Liver (tissue), 3 donors: ENCODE results near the gene KRTAP10-2.

ENCODE experiments used
- CTCF ChIP-seq: fragments of 150-350 bp; IDR thresholded peaks from 2 replicates; pipeline ENCODE4 v1.5.1; 2017; ENCODE audit warnings: improper control_type of control experiment, low read depth, low read length; ENCODE audit not compliant: missing input control
- EGR1 ChIP-seq, 2 donors: IDR thresholded peaks; 2 replicates each; pipeline ENCODE4 v1.6.1; 2016 to 2018; ENCODE audit warnings: antibody characterized with exemption in 2 of 2, low read depth in 2 of 2
- FOXA1 ChIP-seq: IDR thresholded peaks from 2 replicates; pipeline ENCODE4 v1.6.1; 2016; ENCODE audit warnings: antibody characterized with exemption
- GABPA ChIP-seq, 2 donors: IDR thresholded peaks in 1 of 2; conservative IDR thresholded peaks in 1 of 2; 2 replicates each; pipeline ENCODE4 v1.6.1; 2016; ENCODE audit warnings: antibody characterized with exemption in 2 of 2, mild to moderate bottlenecking in 1 of 2, moderate library complexity in 1 of 2
- HNF4A ChIP-seq, 2 donors: conservative IDR thresholded peaks; 2 replicates each; pipeline ENCODE4 v1.6.1; 2016; ENCODE audit warnings: antibody characterized with exemption in 2 of 2, mild to moderate bottlenecking in 2 of 2
- HNF4G ChIP-seq: IDR thresholded peaks from 2 replicates; pipeline ENCODE4 v1.6.1; 2016; ENCODE audit warnings: antibody characterized with exemption
- JUND ChIP-seq, 2 donors: IDR thresholded peaks; 2 replicates each; pipeline ENCODE4 v1.6.1; 2016; ENCODE audit warnings: antibody characterized with exemption in 2 of 2
- NR2F2 ChIP-seq: IDR thresholded peaks from 2 replicates; pipeline ENCODE4 v1.6.1; 2016; ENCODE audit warnings: antibody characterized with exemption
- SP1 ChIP-seq: IDR thresholded peaks from 2 replicates; pipeline ENCODE4 v1.6.1; 2018; ENCODE audit warnings: antibody characterized with exemption, mild to moderate bottlenecking
- TAF1 ChIP-seq: conservative IDR thresholded peaks from 2 replicates; pipeline ENCODE4 v1.6.1; 2016; ENCODE audit warnings: antibody characterized with exemption, mild to moderate bottlenecking
- YY1 ChIP-seq: IDR thresholded peaks from 2 replicates; pipeline ENCODE4 v1.6.1; 2016; ENCODE audit warnings: antibody characterized with exemption, mild to moderate bottlenecking
- TF ChIP-seq, protein P1 (sequence below): IDR thresholded peaks from 2 replicates; pipeline ENCODE4 v1.6.1; 2016; ENCODE audit warnings: antibody characterized with exemption
- TF ChIP-seq, protein P2 (sequence below): IDR thresholded peaks from 2 replicates; pipeline ENCODE4 v1.6.1; 2016; ENCODE audit warnings: antibody characterized with exemption, mild to moderate bottlenecking
- TF ChIP-seq, protein P3 (sequence below): IDR thresholded peaks from 2 replicates; pipeline ENCODE4 v1.6.1; 2016; ENCODE audit warnings: antibody characterized with exemption
- donor health status: healthy.
- donor health status: healthy.

DNA sequence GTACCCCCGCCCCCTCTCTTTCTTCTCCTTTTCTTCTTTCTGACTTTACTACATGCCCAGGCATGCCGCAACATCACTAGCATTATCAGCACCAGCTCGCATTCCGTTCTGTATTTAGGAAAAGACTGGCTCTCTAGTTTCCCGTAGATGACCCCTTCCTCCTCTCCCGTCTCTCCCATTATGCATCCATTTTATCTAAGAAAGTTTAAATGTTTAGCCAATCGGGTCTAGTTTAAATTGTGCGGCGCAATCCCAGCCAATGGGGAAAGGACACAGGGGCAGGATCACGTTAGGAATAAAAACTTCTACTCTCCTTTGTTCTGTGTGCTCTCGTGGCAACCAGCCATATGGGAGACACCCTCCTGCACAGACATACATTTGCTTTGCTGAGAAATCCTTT lies 46.8 kb upstream of the KRTAP10-2 start:
- TF ChIP-seq CTCF (no peak), GABPA (IDR thresholded peaks at IDR 0.05 in 1 of 2, conservative IDR thresholded peaks at IDR 0.05 in 1 of 2) (no peak), NR2F2 (no peak), JUND (IDR thresholded peaks at IDR 0.05) (no peak), SP1 (no peak), YY1 (no peak), TAF1 (no peak), HNF4G (no peak), FOXA1 (no peak), EGR1 (IDR thresholded peaks at IDR 0.05; ENCODE audit: low read depth in 2 of 2) (no peak), HNF4A (conservative IDR thresholded peaks at IDR 0.05) (no peak)
- TF ChIP-seq, protein P1, sequence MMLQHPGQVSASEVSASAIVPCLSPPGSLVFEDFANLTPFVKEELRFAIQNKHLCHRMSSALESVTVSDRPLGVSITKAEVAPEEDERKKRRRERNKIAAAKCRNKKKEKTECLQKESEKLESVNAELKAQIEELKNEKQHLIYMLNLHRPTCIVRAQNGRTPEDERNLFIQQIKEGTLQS = no peak
- TF ChIP-seq, protein P2, sequence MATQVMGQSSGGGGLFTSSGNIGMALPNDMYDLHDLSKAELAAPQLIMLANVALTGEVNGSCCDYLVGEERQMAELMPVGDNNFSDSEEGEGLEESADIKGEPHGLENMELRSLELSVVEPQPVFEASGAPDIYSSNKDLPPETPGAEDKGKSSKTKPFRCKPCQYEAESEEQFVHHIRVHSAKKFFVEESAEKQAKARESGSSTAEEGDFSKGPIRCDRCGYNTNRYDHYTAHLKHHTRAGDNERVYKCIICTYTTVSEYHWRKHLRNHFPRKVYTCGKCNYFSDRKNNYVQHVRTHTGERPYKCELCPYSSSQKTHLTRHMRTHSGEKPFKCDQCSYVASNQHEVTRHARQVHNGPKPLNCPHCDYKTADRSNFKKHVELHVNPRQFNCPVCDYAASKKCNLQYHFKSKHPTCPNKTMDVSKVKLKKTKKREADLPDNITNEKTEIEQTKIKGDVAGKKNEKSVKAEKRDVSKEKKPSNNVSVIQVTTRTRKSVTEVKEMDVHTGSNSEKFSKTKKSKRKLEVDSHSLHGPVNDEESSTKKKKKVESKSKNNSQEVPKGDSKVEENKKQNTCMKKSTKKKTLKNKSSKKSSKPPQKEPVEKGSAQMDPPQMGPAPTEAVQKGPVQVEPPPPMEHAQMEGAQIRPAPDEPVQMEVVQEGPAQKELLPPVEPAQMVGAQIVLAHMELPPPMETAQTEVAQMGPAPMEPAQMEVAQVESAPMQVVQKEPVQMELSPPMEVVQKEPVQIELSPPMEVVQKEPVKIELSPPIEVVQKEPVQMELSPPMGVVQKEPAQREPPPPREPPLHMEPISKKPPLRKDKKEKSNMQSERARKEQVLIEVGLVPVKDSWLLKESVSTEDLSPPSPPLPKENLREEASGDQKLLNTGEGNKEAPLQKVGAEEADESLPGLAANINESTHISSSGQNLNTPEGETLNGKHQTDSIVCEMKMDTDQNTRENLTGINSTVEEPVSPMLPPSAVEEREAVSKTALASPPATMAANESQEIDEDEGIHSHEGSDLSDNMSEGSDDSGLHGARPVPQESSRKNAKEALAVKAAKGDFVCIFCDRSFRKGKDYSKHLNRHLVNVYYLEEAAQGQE = no peak
- TF ChIP-seq, protein P3, sequence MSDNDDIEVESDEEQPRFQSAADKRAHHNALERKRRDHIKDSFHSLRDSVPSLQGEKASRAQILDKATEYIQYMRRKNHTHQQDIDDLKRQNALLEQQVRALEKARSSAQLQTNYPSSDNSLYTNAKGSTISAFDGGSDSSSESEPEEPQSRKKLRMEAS = no peak
